T-helper 2 cell treated with Interferon-gamma antibody and Interleukin-4, amounts not matched to agents 5 μg/mL and 100 μg/mL, for 36 hours (primary cell): Measurements from ENCODE around the gene KRTAP12-3.
"Not testable (repeated sequence)": the region's sequence is repeated elsewhere in the genome, so short reads cannot be mapped to it uniquely, and the experiment has no call there.

ENCODE experiments used
- DNase-seq: peaks from one replicate; pipeline ENCODE4 v3.0.0; 2021; ENCODE audit warnings: low spot score
- H3K27ac Mint-ChIP-seq: one replicate; pipeline ENCODE4 v1.8.0; 2021; ENCODE audit warnings: mild to moderate bottlenecking, mixed read lengths
- H3K27me3 Mint-ChIP-seq: one replicate; pipeline ENCODE4 v1.8.0; 2021; ENCODE audit warnings: low read depth, mixed read lengths
- H3K36me3 Mint-ChIP-seq: one replicate; pipeline ENCODE4 v1.8.0; 2021; ENCODE audit warnings: low read depth, mixed read lengths
- H3K4me1 Mint-ChIP-seq: one replicate; pipeline ENCODE4 v1.8.0; 2021; ENCODE audit warnings: low read depth, mixed read lengths
- H3K4me3 Mint-ChIP-seq: one replicate; pipeline ENCODE4 v1.8.0; 2022; ENCODE audit warnings: mild to moderate bottlenecking, moderate library complexity, mixed read lengths
- H3K9me3 Mint-ChIP-seq: one replicate; pipeline ENCODE4 v1.8.0; 2021; ENCODE audit warnings: mixed read lengths

Gene KRTAP12-3

GRCh38 chr21:44637018-44637850, 20.5 kb upstream of the KRTAP12-3 start, which contains the start of gene KRTAP10-10:
TSS of gene KRTAP10-10 (plus strand) at chr21:44637356. CDS start at chr21:44637418, 62 bp downstream.
- no peak for DNase-seq
- H3K27me3 Mint-ChIP-seq = peaks cover 5% of the 10 kb centered on the region
- H3K9me3 Mint-ChIP-seq = peaks cover 33% of the 10 kb centered on the region
- no peaks in the 10 kb centered on the region for H3K4me1 Mint-ChIP-seq
- no peak within 1 kb of the TSS for H3K27ac Mint-ChIP-seq
- H3K4me3 Mint-ChIP-seq = no peak within 1 kb of the TSS
- H3K36me3 Mint-ChIP-seq = peaks cover 2% of the 10 kb centered on the region

- peaks cover 33% of the 10 kb centered on the region for H3K9me3 Mint-ChIP-seq
- H3K4me1 Mint-ChIP-seq, H3K27me3 Mint-ChIP-seq, H3K4me3 Mint-ChIP-seq, H3K27ac Mint-ChIP-seq, H3K36me3 Mint-ChIP-seq, DNase-seq: not testable (repeated sequence)
Measured at GRCh38 chr21:44637851-44638348, 19.8 kb upstream of the KRTAP12-3 start.

GRCh38 chr21:44638506-44639330, 19.0 kb upstream of the KRTAP12-3 start:
- not testable (repeated sequence) for H3K27me3 Mint-ChIP-seq, H3K36me3 Mint-ChIP-seq, DNase-seq, H3K27ac Mint-ChIP-seq, H3K4me3 Mint-ChIP-seq, H3K4me1 Mint-ChIP-seq
- H3K9me3 Mint-ChIP-seq = peaks cover 33% of the 10 kb centered on the region

- H3K4me3 Mint-ChIP-seq = no peak overlapping the region
- H3K27ac Mint-ChIP-seq = no peak overlapping the region
- peaks cover 7% of the 10 kb centered on the region for H3K36me3 Mint-ChIP-seq
- no peak for DNase-seq
- peaks cover 37% of the 10 kb centered on the region for H3K9me3 Mint-ChIP-seq
- H3K27me3 Mint-ChIP-seq = peaks cover 3% of the 10 kb centered on the region
- no peaks in the 10 kb centered on the region for H3K4me1 Mint-ChIP-seq
Measured at GRCh38 chr21:44639331-44639655, 18.4 kb upstream of the KRTAP12-3 start.

- no peak for DNase-seq
- Mint-ChIP-seq H3K4me3 (no peak overlapping the region), H3K27me3 (peaks cover 3% of the 10 kb centered on the region), H3K4me1 (no peaks in the 10 kb centered on the region), H3K9me3 (peaks cover 47% of the 10 kb centered on the region), H3K27ac (no peak overlapping the region), H3K36me3 (peaks cover 7% of the 10 kb centered on the region)
Measured at GRCh38 chr21:44640761-44641160, 17.0 kb upstream of the KRTAP12-3 start.

GRCh38 chr21:44643741-44644310, 13.9 kb upstream of the KRTAP12-3 start:
- Mint-ChIP-seq H3K27ac (no peak overlapping the region), H3K4me1 (no peaks in the 10 kb centered on the region), H3K27me3 (peaks cover 3% of the 10 kb centered on the region), H3K36me3 (peaks cover 7% of the 10 kb centered on the region), H3K9me3 (peaks cover 54% of the 10 kb centered on the region), H3K4me3 (no peak overlapping the region)
- no peak for DNase-seq

GRCh38 chr21:44644878-44645277, 12.9 kb upstream of the KRTAP12-3 start:
- H3K27me3 Mint-ChIP-seq = peaks cover 3% of the 10 kb centered on the region
- H3K4me1 Mint-ChIP-seq = no peaks in the 10 kb centered on the region
- no peak overlapping the region for H3K27ac Mint-ChIP-seq
- peaks cover 52% of the 10 kb centered on the region for H3K9me3 Mint-ChIP-seq
- no peak overlapping the region for H3K4me3 Mint-ChIP-seq
- H3K36me3 Mint-ChIP-seq = peaks cover 7% of the 10 kb centered on the region
- DNase-seq = no peak

GRCh38 chr21:44646366-44647221, 11.1 kb upstream of the KRTAP12-3 start, which contains the start of gene KRTAP10-11:
TSS of gene KRTAP10-11 (plus strand) at chr21:44646414. CDS start at chr21:44646459, 45 bp downstream.
- H3K4me3 Mint-ChIP-seq, H3K27me3 Mint-ChIP-seq, H3K4me1 Mint-ChIP-seq, DNase-seq, H3K36me3 Mint-ChIP-seq, H3K27ac Mint-ChIP-seq: not testable (repeated sequence)
- peaks cover 39% of the 10 kb centered on the region for H3K9me3 Mint-ChIP-seq

- H3K36me3 Mint-ChIP-seq = peaks cover 5% of the 10 kb centered on the region
- DNase-seq = no peak
- no peaks in the 10 kb centered on the region for H3K4me1 Mint-ChIP-seq
- no peak overlapping the region for H3K4me3 Mint-ChIP-seq
- H3K27ac Mint-ChIP-seq = no peak overlapping the region
- H3K9me3 Mint-ChIP-seq = peaks cover 34% of the 10 kb centered on the region
- no peaks in the 10 kb centered on the region for H3K27me3 Mint-ChIP-seq
Measured at GRCh38 chr21:44647222-44647552, 10.5 kb upstream of the KRTAP12-3 start.

- Mint-ChIP-seq H3K9me3 (peaks cover 22% of the 10 kb centered on the region), H3K27me3 (no peaks in the 10 kb centered on the region), H3K4me3 (no peak overlapping the region), H3K36me3 (peaks cover 6% of the 10 kb centered on the region), H3K4me1 (peaks cover 3% of the 10 kb centered on the region), H3K27ac (no peak overlapping the region)
- DNase-seq = no peak
Measured at GRCh38 chr21:44648557-44649311, 9.0 kb upstream of the KRTAP12-3 start.

- Mint-ChIP-seq H3K4me1 (peaks cover 9% of the 10 kb centered on the region), H3K27ac (no peak overlapping the region), H3K36me3 (peaks cover 7% of the 10 kb centered on the region), H3K4me3 (no peak overlapping the region), H3K27me3 (no peaks in the 10 kb centered on the region), H3K9me3 (peaks cover 13% of the 10 kb centered on the region)
- no peak for DNase-seq
Measured at GRCh38 chr21:44649521-44650100, 8.1 kb upstream of the KRTAP12-3 start.

- no peak overlapping the region for H3K4me3 Mint-ChIP-seq
- H3K36me3 Mint-ChIP-seq = peaks cover 7% of the 10 kb centered on the region
- peaks cover 11% of the 10 kb centered on the region for H3K4me1 Mint-ChIP-seq
- H3K9me3 Mint-ChIP-seq = peaks cover 7% of the 10 kb centered on the region
- no peak overlapping the region for H3K27ac Mint-ChIP-seq
- H3K27me3 Mint-ChIP-seq = no peaks in the 10 kb centered on the region
- DNase-seq = no peak
Measured at GRCh38 chr21:44650265-44650972, 7.3 kb upstream of the KRTAP12-3 start.
